CD4-positive, alpha-beta T cell treated with Interleukin-12 subunit alpha and Interleukin-12 subunit beta, for 1 hour (primary cell): ENCODE data around the gene KCNN1.

ENCODE experiments used
- DNase-seq: peaks from one replicate; pipeline ENCODE4 v3.0.0-alpha.2; 2020

KCNN1 gene

GRCh38 chr19:17947815-17948513, 18.9 kb upstream of the KCNN1 start:
- peak; percentile 97 for DNase-seq

- DNase-seq: no peak
Measured at GRCh38 chr19:17948514-17948900, 18.4 kb upstream of the KCNN1 start.

DNA sequence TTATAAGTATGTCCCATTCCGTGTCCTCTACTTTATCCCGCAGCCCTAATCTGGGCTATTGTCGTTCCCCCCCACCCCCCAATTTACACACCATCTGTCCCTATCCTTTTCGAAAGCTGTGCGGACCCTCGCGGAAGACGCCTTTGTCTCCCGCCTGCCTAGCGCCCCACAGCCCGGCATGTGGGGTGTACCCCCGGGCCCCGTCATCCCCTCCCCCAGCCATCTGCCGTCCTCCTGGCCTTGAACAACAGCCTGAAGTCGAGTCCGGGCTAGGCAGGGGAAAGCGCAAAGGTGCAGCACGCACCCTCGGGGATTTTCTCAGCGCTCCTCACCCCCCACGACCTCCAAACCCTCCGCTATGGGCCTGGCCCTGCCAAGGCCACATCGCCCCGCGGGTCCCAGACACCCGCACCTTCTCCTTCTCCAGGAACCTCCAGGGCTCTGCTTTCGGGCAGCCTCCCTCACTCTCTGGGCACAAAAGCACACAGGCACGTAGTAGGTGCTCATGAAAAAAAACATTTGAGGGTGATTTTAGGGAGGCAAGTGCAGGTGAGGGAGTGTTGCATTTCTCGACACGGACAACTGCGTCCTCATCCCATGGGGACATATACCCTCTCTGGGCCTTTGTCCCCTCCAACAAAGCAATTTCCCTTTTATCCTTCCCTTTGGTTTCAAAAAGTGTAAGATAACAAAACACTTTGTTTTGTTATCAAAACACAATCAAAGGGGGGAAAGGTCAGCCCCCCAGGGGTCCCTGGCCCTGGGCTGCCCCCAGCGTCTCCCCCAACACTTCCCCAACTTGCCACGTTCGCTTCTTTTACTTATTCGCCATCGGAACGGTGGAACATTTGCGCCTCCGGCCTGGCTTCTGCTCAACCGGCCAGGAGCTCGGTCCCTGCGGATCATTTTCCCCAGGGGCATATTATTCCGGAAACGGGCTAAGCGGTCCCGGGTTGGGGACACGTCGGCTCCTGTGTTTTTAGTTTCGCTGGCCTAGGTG, 17.7 kb upstream of the KCNN1 start:
- DNase-seq: peak; percentile 29

DNA sequence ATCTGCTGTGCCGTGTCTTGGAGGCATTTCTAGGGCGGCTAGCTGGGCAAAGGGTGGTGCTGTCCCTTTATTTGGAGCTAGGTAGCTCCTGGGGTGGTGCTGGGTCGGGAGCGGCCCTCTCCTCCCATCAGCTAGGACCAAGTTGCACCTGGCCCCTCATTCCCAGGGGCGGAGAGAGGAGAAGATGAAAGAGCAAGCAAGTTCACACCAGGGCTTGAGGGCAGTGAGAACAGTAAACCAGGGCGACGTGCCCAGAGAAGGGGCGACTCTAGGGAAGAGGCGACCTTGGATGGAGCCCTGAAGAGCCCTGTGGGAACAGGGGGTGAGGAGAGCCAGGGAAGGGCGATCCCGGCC, 17.0 kb upstream of the KCNN1 start:
- no peak for DNase-seq

DNA sequence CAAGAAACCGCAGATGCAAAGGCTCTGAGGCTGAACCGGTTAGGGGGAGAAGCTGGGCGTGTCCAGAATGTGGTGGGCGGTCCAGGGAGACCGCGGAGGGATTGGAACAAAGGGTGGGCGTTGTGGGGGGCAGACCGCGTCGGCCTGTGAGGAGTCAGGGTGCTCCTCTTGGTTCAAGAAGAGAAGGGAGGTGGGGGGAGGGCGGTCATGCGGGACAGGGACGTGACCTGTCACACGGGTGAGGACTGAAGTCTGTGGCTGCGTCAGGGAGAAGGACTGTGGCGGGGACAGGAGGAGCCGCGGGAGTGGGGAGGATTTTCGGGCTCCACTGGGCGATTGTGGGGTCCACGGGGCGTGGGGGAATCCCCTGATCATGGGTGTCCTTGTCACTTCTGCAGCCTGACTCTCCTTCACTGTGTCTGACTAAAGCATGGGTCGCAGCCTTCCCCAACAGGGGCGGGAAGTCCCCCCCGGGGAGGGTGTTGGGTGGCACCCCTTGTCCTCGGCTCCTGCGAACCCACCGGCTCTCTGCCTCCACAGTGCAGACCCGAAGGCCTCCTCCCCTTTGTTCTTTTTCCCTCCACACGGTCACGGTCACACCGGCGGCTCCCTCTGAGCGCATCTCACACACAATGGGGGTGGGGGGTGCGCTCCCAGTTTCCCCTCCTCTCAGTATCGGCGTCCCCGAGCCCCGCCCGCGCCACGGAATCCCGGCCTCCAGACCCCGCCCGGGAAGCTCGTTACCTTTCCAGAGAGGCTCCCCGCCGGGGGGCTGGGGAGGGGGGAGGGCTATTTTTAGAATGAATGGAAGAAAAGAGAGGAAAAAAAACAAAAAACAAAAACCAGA, 16.4 kb upstream of the KCNN1 start:
- peak; percentile 69 for DNase-seq

DNA sequence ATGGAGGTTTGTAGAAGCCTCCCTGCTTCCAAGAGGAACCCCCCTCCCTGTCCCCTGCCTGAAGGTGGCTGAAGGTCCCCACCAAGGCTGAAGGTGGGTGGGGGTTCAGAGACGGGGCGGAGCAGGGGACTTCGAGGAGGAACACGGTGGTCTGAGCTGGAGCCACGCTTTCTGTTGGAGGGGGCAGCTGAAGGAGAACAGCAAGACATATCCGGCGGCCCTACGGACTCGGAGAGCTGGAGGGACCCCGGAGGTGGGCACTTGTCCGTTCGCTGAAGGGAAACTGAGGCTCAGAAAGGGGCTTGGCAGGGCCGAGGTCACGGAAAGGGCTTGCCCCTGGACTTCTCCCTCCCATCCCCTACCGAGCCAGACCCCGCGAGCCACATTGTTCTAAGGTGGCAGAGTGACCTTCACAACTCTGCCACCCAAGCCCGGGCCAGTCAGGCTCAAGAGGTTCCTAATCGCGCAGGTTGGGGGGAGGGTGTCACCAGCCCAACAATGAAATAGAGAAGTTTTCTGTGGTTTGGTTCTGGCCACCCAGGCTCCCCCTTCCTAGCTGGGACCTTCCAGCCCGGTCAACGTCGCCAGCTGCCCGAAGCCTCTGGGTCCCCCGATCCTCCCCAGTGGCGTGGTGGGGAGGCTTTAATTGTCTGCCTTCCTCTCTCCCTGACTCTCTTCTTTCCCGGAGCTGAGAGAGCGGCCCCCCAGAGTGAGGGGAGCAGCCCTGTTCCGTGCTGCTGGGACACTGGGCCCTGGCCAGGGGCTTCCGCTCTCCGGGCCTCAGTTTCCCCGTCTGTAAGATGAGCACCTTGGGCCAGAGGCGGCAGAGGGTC, 15.5 kb upstream of the KCNN1 start:
- DNase-seq: peak; percentile 15

DNA sequence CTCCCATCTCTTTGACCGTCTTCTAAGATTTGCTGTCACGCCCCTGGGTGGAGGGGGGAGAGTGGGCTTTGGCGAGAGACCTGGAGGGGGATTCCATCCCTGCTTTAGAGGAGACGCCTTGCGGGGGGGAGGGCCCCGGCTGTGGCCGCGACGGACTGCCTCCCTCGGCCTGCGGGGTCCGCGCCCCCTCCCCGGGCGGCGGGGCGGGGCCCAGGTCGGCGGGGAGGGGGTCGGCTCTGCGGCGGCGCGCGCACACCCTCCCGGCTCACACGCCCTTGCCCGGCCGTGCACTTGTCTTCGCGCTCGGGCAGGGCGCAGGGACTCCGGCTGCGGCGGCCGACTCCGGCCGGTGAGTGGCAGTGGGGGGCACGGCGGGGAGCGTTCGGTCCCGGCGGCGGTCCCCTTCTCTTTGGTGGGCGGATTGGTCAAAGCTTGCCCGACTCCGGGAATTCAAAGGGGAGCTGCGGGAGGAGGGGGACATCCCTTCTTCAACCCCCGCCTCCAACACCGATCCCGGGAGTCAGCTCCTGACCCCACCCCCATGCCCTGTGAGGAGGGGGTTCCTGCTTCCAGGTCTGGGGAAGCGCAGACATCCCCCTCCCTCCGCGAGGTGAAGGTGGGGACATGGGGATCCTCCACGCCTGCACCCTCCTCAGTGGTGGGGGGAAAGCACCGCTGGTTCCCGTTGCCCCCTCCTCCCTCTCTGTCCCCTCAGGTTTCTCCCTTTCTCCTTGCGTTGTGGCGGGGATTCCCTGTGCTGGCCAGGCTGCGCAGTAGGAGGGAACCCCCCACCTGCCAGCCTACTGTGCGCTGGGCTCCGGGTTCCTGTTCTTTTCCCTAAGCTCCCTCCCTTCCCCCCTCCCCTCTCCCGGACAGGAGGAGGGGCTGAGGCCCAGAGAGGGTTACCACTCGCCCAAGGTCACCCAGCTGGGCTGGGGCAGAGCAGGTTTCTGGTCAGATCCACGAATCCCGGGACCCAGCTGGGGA, 14.6 kb upstream of the KCNN1 start:
- DNase-seq: peak; percentile 31

GRCh38 chr19:17953316-17953801, 13.5 kb upstream of the KCNN1 start:
- no peak for DNase-seq

GRCh38 chr19:17953869-17954268, 13.0 kb upstream of the KCNN1 start:
- DNase-seq: no peak

DNA sequence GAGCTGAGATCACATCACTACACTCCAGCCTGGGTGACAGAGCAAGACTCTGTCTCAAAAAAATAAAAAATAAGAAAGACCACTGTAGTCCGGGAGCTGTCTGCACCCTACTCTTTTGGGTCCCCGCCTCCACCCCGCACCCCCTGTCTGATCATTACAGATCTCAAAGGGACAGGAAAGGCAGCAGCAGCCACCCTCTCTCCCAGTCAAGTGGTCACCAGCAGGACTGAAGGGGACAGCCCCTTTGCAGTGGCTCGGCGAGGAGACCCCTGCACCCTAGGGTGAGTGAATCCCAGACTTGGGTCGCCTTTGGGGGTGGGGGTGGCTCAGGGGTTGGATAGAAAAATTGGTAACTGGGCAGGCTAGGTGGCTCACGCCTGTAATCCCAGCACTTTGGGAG, 12.5 kb upstream of the KCNN1 start:
- no peak for DNase-seq

DNA sequence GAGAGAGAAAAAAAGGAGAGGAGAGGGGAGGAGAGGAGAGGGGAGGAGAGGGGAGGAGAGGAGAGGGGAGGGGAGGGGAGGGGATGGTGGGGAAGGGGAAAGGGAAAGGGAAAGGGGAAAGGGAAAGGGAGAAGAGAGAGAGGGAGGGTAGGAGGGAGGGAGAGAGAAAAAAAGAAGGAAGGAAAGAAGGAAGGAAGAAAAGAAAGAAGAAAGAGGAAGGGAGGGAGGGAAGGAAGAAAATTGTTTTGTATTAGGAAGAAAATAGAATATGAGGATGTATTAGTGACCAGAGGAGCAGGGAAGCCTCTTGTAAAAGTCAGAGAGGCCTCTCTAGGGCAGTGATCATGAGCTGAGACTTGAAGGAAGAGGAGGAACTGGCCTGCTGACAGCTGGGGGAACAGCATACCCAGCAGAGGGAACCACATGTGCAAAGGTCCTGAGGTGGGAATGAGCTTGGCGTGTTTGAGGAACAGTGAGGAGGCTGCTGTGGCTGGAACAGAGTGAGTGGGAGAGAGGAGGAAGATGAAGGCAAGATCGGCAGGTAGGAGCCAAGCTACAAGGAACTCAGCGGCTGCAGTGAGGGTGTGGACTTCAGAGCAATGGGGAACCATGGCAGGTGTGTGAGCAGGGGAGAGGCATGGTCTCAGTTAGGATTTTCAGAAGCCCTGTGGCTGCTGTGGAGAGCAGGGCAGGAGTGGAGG, 9.6 kb upstream of the KCNN1 start:
- DNase-seq: no peak

- no peak for DNase-seq
Measured at GRCh38 chr19:17957885-17958284, 9.0 kb upstream of the KCNN1 start.

- DNase-seq: no peak
Measured at GRCh38 chr19:17963936-17964691, 2.8 kb upstream of the KCNN1 start.

GRCh38 chr19:17965370-17966128, 1.4 kb upstream of the KCNN1 start:
- no peak for DNase-seq

DNA sequence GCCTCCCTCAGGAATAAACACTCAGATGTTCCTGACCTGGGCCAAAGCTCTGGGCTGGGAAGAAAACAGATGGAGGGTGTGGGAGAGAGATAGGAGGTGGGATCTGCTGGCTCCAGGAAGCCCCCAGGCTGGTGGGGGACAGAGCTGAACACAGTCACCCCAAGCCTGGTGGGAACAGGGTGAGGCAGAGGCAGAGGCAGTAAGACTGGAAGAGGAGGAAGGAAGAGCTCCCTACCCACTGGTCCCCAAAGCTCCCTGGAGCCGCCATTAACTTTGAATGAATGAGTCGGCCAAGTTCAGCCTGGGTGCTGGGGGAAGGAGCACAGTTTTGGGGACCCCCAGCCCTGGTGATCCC, 801 bp upstream of the KCNN1 start:
- no peak for DNase-seq

- DNase-seq: no peak
Measured at GRCh38 chr19:17967257-17968051, 547 bp downstream of the KCNN1 start.

DNA sequence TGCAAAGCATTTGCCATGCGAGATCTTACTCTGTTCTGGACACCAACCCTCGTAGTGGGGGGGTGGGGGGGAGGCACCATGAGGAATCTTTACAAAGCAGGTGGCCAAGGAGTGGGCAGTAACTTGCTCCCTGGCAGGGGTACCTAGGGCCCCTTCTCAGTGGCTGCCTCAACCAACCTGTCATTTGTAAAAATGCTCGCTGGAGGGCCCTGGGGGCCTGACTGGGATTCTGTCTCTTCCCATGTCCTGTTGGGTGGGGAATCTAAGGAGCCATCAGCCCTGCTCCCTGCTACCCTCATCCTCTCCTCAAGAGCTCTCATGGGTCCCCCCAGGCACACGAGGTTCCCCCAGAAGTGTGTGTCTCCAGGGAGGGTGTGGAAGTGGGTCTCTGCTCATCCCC, 1.5 kb downstream of the KCNN1 start:
- no peak for DNase-seq
